Activated CD4-positive, alpha-beta T cell treated with anti-CD3 and anti-CD28 coated beads, Interleukin-2, amount 50 U/mL, for 24 hours (primary cell): ENCODE measurements around the gene DGKH.
A peak's percentile ranks its signal among the peaks of the same experiment; 100 is the strongest.
"Not testable (repeated sequence)": the region's sequence is repeated elsewhere in the genome, so short reads cannot be mapped to it uniquely, and the experiment has no call there.

Experiments
- DNase-seq, 2 donors: peaks; one replicate each; pipeline ENCODE4 v3.0.0-alpha.2; 2020; ENCODE audit warnings: low read depth in 1 of 2, low spot score in 1 of 2

DGKH gene

GRCh38 chr13:42221121-42221765 is 172.8 kb downstream of the DGKH start:
- DNase-seq, result no peak

DNA sequence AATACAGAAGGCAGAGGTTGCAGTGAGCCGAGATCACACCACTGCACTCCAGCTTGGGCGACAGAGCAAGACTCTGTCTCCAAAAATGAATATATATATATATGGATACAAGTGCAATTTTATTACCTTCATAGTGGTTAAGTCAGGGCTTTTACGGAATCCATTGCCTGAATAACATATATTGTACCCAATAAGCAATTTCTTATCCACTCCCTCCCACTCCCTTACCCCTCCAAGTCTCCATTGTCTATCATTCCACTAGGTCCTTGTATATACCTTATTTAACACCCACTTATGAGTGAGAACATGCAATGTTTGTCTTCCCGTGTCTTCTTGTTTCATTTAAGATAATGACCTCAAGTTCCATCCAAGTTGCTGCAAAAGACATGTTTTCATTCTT is 175.2 kb downstream of the DGKH start:
- DNase-seq, result no peak

DNA sequence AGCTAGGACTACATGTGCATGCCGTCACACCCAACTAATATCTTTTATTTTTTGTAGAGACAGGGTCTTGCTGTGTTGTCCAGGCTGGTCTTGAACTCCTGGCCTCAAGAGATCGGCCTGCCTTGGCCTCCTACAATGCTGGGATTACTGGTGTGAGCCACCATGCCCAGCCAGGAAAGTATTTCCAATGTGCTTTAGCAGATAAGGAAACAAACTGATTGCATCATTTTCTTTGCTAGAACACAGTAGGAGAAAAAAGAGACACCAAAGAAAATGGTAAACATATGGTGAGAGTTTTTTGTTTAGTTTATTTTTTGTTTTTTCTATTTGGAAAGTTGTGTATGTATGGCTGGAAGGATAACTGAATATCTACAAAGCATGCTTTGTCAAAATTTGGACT is 176.6 kb downstream of the DGKH start:
- DNase-seq, result no peak

DNA sequence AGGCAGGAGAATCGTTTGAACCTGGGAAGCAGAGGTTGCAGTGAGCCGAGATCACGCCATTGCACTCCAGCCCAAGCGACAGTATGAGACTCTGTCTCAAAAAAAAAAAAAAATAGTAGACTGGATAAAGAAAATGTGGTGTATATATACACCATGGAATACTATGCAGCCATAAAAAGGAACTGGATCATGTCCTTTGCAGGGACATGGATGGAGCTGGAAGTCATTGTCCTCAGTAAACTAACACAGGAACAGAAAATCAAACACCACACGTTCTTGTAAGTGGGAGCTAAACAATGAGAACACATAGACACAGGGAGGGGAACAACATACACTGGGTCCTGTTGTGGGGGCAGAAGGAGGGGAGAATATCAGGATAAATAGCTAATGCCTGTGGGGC is 178.3 kb downstream of the DGKH start:
- DNase-seq, result not testable (repeated sequence)

- DNase-seq, result no peak
These were observed 180.1 kb downstream of the DGKH start for GRCh38 chr13:42228527-42228926.

DNA sequence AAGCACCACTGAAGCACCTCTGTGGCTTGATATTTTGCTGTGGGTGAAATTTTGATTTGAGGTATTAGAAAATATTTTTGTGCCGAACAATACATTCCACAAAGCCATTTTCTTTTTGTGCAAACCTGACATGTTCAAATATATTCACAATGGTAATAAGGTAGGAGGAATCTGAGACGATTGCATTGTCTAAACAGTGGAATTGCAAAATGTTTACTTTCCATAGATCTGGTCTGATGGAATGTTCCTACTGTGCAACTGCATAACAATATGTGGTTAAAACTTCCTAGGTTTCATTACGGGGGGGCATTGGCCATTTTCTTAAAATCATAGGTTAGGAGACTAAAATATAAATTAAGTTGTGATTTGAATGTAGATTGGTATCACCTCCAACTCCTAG is 180.8 kb downstream of the DGKH start:
- DNase-seq, result no peak

GRCh38 chr13:42232671-42233070 is 184.2 kb downstream of the DGKH start:
- DNase-seq, result no peak

GRCh38 chr13:42233726-42234125 is 185.3 kb downstream of the DGKH start:
- DNase-seq, result no peak

DNA sequence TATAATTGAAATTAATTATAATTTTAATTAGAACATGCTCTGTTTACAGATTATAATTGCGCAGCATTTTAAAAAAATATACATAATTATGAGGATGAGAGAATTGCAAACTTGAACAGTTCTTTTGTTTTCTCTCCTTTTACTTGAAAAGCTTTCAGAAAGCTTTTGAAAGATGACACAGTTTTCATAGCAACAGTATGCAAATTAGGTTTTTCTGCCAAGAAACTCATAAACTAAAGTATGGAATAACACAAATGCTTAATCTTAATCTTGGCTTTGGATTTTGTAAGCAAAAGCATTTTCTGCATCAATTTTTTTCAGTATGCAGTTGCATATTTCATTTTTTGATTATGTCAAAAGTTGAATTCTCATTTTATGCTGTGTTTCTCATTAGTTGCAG is 190.7 kb downstream of the DGKH start:
- DNase-seq, result no peak

- no peak for DNase-seq
These were observed 191.2 kb downstream of the DGKH start for GRCh38 chr13:42239644-42240043.

DNA sequence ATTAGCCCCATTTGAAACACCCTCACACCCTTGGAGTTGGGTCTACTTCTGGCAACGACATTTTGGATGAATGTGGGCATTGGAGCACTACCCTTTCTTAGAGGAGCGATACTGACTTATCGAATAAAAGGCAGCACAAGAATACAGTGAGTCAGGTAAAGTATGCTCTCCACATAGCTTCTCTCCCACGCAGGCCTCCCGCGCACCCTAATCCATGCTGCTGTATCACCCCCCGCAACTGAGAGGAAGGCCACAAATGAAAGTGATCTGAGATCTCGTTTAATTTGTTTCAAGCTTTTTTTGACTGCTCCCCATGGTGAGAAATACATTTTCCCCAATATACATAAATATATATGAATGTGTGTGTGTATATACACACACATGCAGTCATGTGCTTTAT is 198.1 kb downstream of the DGKH start:
- no peak for DNase-seq

DNA sequence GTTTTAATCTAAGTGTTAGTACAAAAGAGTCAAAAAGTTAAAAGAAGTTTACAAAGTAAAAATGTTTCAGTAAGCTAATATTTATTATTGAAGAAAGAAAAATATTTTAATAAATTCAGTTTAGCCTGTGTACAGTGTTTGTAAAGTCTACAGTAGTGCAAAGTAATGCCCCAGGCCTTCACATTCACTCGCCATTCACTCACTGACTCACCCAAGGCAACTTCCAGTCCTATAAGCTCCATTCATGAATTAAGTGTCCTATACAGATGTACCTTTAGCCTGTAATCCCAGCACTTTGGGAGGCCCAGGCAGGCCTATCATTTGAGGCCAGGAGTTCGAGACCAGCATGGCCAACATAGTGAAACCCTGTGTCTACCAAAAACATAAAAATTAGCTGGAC is 199.4 kb downstream of the DGKH start:
- no peak for DNase-seq

DNA sequence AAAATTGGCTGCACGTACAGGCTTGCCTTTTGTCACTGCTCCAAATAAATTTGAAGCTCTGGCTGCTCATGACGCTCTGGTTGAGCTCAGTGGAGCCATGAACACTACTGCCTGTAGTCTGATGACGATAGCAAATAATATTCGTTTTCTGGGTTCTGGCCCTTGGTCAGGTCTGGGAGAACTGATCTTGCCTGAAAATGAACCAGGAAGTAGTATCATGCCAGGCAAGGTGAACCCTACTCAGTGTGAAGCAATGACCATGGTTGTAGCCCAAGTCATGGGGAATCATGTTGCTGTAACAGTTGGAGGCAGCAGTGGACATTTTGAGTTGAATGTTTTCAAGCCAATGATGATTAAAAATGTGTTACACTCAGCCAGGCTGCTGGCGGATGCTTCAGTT is 207.4 kb downstream of the DGKH start:
- no peak for DNase-seq

DNA sequence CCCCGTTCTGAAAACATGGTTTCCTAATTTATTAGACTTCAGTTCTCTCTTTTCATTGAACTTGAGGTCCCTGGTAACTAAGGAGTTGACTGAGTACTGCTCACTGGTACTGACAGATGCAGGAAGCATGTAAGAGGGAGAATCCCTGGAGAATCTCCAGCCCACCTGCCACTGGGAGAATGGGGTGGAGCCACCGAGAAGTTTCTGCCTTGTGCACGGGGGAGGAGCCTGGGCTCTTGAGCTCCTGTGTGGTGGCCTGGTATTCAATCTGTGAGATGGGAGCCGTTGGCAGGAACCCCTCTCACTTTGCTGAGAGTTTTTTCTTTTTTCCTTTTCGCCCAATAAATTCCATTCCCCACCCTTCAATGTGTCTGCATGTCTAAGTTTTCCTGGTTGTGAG is 210.3 kb downstream of the DGKH start:
- no peak for DNase-seq

- no peak for DNase-seq
These were observed 211.1 kb downstream of the DGKH start for GRCh38 chr13:42259515-42259914.

DNA sequence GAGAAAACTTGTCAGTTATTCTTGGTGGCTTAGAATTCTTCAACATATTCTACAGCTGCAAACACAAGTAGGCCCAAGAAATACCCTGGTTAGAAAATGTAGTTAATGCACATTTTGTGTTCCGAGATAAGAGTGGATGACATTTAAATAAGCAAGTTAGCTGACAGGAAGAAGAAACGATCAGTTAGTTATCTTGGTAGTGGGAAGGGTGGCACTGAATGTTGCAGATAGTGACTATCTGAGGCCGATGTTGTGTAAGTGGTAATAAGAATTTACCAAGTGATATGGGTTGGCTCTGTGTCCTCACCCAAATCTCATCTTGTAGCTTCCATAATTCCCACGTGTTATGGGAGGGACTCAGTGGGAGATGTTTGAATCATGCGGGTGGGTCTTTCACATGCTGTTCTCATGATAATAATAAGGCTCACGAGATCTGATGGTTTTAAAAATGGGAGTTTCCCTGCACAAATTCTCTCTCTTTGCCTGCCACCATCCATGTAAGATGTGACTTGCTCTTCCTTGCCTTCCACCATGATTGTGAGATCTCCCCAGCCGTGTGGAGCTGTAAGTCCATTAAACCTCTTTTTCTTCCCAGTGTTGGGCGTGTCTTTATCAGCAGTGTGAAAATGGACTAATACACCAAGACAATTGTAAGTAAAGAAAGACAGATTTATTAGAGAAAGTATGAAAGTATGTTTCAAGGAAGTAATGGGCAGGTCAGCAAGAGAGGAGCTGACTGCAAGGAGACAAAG is 212.6 kb downstream of the DGKH start:
- no peak for DNase-seq

- DNase-seq, result no peak
These were observed 218.0 kb downstream of the DGKH start for GRCh38 chr13:42266473-42266872.

- DNase-seq, result no peak
These were observed 221.9 kb downstream of the DGKH start for GRCh38 chr13:42270160-42270856.

- no peak for DNase-seq
These were observed 222.4 kb downstream of the DGKH start for GRCh38 chr13:42270857-42271215.

- peak; percentile 79 to 91 for DNase-seq
These were observed 223.1 kb downstream of the DGKH start for GRCh38 chr13:42271337-42272114.

- DNase-seq, result peak; percentile 30 to 37
These were observed 223.8 kb downstream of the DGKH start, which contains the start of gene AKAP11 for GRCh38 chr13:42272115-42272803. Gene AKAP11, plus strand, starts transcription at chr13:42272152. Its CDS starts 14,197 bp downstream, at chr13:42286349.
